WTC11 (cell line): ENCODE measurements around the gene ATXN7L2. TPM values are rescaled to one million over a fixed set of nuclear protein-coding genes. Genes with fewer than 3 reads are reported as not detected.

ENCODE experiments used
- ATAC-seq: fragments of 200-7000 bp; cut with Tn5 transposase; 2 replicates; pipeline ENCODE4 v1.10.0; 2021; ENCODE audit warnings: mild to moderate bottlenecking, moderate library complexity
- CTCF ChIA-PET: fragments of 300-600 bp; sonication (Branson Sonifier 250); formaldehyde crosslinking; loops from one replicate; lab custom pipeline; 2021; ENCODE audit warnings: antibody characterized with exemption; lab: Charles Lee
- POLR2A ChIA-PET: fragments of 350-600 bp; sonication (Branson Sonifier 250); formaldehyde crosslinking; loops from one replicate; lab custom pipeline; 2021; ENCODE audit warnings: antibody characterized with exemption; lab: Charles Lee
- DNase-seq: peaks from one replicate; pipeline ENCODE4 v3.0.0; 2021; ENCODE audit warnings: low spot score
- H3K27ac Mint-ChIP-seq: 2 replicates; pipeline ENCODE4 v1.8.0; 2021; ENCODE audit warnings: mixed read lengths
- H3K27me3 Mint-ChIP-seq: 2 replicates; pipeline ENCODE4 v1.8.0; 2021; ENCODE audit warnings: low read depth, mild to moderate bottlenecking, moderate library complexity, mixed read lengths
- H3K36me3 Mint-ChIP-seq: 2 replicates; pipeline ENCODE4 v1.8.0; 2021; ENCODE audit warnings: mixed read lengths
- H3K4me1 Mint-ChIP-seq: 2 replicates; pipeline ENCODE4 v1.8.0; 2022; ENCODE audit warnings: mixed read lengths
- H3K4me3 Mint-ChIP-seq: 2 replicates; pipeline ENCODE4 v1.8.0; 2021; ENCODE audit warnings: mild to moderate bottlenecking, moderate library complexity, mixed read lengths
- H3K9me3 Mint-ChIP-seq: 2 replicates; pipeline ENCODE4 v1.8.0; 2021; ENCODE audit warnings: mixed read lengths
- ELF4 ChIP-seq: sonication (generic); formaldehyde crosslinking; IDR thresholded peaks from 2 replicates; pipeline ENCODE4 v1.8.1; 2022; ENCODE audit warnings: low read depth, mild to moderate bottlenecking, moderate library complexity, missing genetic modification reagents
- JUN ChIP-seq: sonication (generic); formaldehyde crosslinking; IDR thresholded peaks from 2 replicates; pipeline ENCODE4 v1.8.0; 2023; ENCODE audit warnings: mild to moderate bottlenecking, missing genetic modification reagents
- MXD4 ChIP-seq: fragments of 250-450 bp; sonication (Bioruptor Pico); IDR thresholded peaks from 2 replicates; pipeline ENCODE4 v1.8.0; 2021; ENCODE audit warnings: mild to moderate bottlenecking, moderate library complexity, borderline replicate concordance
- NFYB ChIP-seq: sonication (generic); formaldehyde crosslinking; conservative IDR thresholded peaks from 2 replicates; pipeline ENCODE4 v1.8.0; 2022; ENCODE audit warnings: low read depth, missing genetic modification reagents
- NR1H2 ChIP-seq: sonication (generic); formaldehyde crosslinking; IDR thresholded peaks from 2 replicates; pipeline ENCODE4 v1.9.0; 2021; ENCODE audit warnings: mild to moderate bottlenecking, moderate library complexity, missing genetic modification reagents
- TEAD1 ChIP-seq: sonication (generic); formaldehyde crosslinking; IDR thresholded peaks from 2 replicates; pipeline ENCODE4 v1.8.0; 2022; ENCODE audit warnings: mild to moderate bottlenecking, missing genetic modification reagents
- ZNF121 ChIP-seq: sonication (generic); formaldehyde crosslinking; IDR thresholded peaks from 2 replicates; pipeline ENCODE4 v1.8.0; 2023; ENCODE audit warnings: missing genetic modification reagents
- ZNF138 ChIP-seq: sonication (generic); formaldehyde crosslinking; conservative IDR thresholded peaks from 2 replicates; pipeline ENCODE4 v1.8.1; 2022; ENCODE audit warnings: mild to moderate bottlenecking, moderate library complexity, missing genetic modification reagents
- ZNF232 ChIP-seq: sonication (generic); formaldehyde crosslinking; IDR thresholded peaks from 2 replicates; pipeline ENCODE4 v1.8.0; 2022; ENCODE audit warnings: mild to moderate bottlenecking, missing genetic modification reagents
- total RNA-seq: library from RNA; stranded (reverse); gene quantifications from 3 replicates; pipeline ENCODE4 v1.2.3, GENCODE V29; 2021
- TF ChIP-seq, protein P1 (sequence below): sonication (generic); formaldehyde crosslinking; IDR thresholded peaks from 2 replicates; pipeline ENCODE4 v1.8.1; 2023; ENCODE audit warnings: mild to moderate bottlenecking, missing genetic modification reagents, borderline replicate concordance
- TF ChIP-seq, protein P2 (sequence below): sonication (generic); formaldehyde crosslinking; IDR thresholded peaks from 2 replicates; pipeline ENCODE4 v1.8.1; 2022; ENCODE audit warnings: low read depth, mild to moderate bottlenecking, moderate library complexity, missing genetic modification reagents, borderline replicate concordance
- TF ChIP-seq, protein P3 (sequence below): sonication (generic); formaldehyde crosslinking; IDR thresholded peaks from 2 replicates; pipeline ENCODE4 v1.8.1; 2023; ENCODE audit warnings: mild to moderate bottlenecking, missing genetic modification reagents, moderate library complexity
- TF ChIP-seq, protein P4 (sequence below): sonication (generic); formaldehyde crosslinking; IDR thresholded peaks from 2 replicates; pipeline ENCODE4 v1.8.0; 2023; ENCODE audit warnings: mild to moderate bottlenecking, missing genetic modification reagents
- TF ChIP-seq, protein P5 (sequence below): sonication (generic); formaldehyde crosslinking; IDR thresholded peaks from 2 replicates; pipeline ENCODE4 v1.8.1; 2022; ENCODE audit warnings: missing genetic modification reagents, borderline replicate concordance
- TF ChIP-seq, protein P6 (sequence below): sonication (generic); formaldehyde crosslinking; IDR thresholded peaks from 2 replicates; pipeline ENCODE4 v1.8.0; 2022; ENCODE audit warnings: mild to moderate bottlenecking, missing genetic modification reagents
- TF ChIP-seq, protein P7 (sequence below): sonication (generic); formaldehyde crosslinking; IDR thresholded peaks from 2 replicates; pipeline ENCODE4 v1.8.1; 2023; ENCODE audit warnings: mild to moderate bottlenecking, missing genetic modification reagents
- TF ChIP-seq, protein P8 (sequence below): fragments of 250-450 bp; sonication (Bioruptor Pico); IDR thresholded peaks from 2 replicates; pipeline ENCODE4 v1.9.0; 2021; ENCODE audit warnings: mild to moderate bottlenecking
- TF ChIP-seq, protein P9 (sequence below): sonication (generic); formaldehyde crosslinking; IDR thresholded peaks from 2 replicates; pipeline ENCODE4 v1.8.0; 2023; ENCODE audit warnings: missing genetic modification reagents, mild to moderate bottlenecking, borderline replicate concordance

ATXN7L2 gene
- total RNA-seq, 1 experiment from 2014 or later = 11.1 TPM

DNA sequence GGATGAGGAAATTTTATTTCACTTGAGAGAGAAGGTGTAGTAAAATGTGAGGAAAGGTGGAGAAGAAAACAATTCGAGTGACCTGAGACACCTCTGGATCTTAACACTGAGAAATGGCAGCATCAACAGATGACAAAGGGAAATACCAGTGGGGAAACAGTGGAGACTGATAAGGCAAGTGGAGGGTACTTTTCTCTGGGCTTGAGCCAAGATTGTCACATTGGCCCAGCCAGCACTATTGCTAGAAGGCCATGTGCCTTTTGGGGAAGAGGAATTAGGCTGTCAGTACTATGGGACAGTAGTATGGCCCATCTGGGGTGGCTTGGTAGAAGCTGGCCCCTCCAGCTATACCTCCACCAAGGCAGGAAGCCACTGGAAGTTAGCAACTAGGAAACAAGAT lies 9.0 kb upstream of the ATXN7L2 start (continued):
- TF ChIP-seq, protein P1, sequence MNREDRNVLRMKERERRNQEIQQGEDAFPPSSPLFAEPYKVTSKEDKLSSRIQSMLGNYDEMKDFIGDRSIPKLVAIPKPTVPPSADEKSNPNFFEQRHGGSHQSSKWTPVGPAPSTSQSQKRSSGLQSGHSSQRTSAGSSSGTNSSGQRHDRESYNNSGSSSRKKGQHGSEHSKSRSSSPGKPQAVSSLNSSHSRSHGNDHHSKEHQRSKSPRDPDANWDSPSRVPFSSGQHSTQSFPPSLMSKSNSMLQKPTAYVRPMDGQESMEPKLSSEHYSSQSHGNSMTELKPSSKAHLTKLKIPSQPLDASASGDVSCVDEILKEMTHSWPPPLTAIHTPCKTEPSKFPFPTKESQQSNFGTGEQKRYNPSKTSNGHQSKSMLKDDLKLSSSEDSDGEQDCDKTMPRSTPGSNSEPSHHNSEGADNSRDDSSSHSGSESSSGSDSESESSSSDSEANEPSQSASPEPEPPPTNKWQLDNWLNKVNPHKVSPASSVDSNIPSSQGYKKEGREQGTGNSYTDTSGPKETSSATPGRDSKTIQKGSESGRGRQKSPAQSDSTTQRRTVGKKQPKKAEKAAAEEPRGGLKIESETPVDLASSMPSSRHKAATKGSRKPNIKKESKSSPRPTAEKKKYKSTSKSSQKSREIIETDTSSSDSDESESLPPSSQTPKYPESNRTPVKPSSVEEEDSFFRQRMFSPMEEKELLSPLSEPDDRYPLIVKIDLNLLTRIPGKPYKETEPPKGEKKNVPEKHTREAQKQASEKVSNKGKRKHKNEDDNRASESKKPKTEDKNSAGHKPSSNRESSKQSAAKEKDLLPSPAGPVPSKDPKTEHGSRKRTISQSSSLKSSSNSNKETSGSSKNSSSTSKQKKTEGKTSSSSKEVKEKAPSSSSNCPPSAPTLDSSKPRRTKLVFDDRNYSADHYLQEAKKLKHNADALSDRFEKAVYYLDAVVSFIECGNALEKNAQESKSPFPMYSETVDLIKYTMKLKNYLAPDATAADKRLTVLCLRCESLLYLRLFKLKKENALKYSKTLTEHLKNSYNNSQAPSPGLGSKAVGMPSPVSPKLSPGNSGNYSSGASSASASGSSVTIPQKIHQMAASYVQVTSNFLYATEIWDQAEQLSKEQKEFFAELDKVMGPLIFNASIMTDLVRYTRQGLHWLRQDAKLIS (CRISPR knock-in tag) = no peak
- TF ChIP-seq, all 79 proteins: peak for 0

DNA sequence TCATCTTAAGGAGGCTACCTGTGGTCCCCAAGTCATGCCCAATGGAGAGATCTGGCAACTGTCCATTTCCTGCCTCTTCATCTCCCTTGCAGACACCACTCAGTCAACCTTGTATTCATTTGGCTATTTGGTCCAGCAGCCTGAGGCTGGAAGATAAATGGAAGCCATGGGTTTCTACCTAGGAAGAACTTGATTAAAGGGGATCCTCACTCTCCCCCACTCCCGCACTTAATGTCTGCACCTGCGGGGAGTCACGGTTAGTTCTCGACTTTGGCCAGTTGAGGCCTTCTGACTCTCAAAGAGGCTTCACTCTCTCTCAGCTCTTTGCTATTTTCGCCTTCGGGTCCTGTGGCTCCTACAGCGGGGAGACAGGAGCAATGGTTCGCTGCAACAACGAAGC lies 8.4 kb upstream of the ATXN7L2 start:
- no peaks in the 10 kb centered on the region for H3K36me3 Mint-ChIP-seq
- TF ChIP-seq, protein P2, sequence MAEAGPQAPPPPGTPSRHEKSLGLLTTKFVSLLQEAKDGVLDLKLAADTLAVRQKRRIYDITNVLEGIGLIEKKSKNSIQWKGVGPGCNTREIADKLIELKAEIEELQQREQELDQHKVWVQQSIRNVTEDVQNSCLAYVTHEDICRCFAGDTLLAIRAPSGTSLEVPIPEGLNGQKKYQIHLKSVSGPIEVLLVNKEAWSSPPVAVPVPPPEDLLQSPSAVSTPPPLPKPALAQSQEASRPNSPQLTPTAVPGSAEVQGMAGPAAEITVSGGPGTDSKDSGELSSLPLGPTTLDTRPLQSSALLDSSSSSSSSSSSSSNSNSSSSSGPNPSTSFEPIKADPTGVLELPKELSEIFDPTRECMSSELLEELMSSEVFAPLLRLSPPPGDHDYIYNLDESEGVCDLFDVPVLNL (CRISPR knock-in tag) = no peak
- TF ChIP-seq NR1H2 (no peak), ZNF121 (CRISPR knock-in tag) (no peak), NFYB (CRISPR knock-in tag) (no peak), ZNF232 (CRISPR knock-in tag) (no peak), JUN (CRISPR knock-in tag) (no peak), TEAD1 (CRISPR knock-in tag) (no peak), ELF4 (no peak), MXD4 (no peak), ZNF138 (CRISPR knock-in tag) (no peak)
- TF ChIP-seq, protein P3, sequence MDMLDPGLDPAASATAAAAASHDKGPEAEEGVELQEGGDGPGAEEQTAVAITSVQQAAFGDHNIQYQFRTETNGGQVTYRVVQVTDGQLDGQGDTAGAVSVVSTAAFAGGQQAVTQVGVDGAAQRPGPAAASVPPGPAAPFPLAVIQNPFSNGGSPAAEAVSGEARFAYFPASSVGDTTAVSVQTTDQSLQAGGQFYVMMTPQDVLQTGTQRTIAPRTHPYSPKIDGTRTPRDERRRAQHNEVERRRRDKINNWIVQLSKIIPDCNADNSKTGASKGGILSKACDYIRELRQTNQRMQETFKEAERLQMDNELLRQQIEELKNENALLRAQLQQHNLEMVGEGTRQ = no peak
- TF ChIP-seq, protein P4, sequence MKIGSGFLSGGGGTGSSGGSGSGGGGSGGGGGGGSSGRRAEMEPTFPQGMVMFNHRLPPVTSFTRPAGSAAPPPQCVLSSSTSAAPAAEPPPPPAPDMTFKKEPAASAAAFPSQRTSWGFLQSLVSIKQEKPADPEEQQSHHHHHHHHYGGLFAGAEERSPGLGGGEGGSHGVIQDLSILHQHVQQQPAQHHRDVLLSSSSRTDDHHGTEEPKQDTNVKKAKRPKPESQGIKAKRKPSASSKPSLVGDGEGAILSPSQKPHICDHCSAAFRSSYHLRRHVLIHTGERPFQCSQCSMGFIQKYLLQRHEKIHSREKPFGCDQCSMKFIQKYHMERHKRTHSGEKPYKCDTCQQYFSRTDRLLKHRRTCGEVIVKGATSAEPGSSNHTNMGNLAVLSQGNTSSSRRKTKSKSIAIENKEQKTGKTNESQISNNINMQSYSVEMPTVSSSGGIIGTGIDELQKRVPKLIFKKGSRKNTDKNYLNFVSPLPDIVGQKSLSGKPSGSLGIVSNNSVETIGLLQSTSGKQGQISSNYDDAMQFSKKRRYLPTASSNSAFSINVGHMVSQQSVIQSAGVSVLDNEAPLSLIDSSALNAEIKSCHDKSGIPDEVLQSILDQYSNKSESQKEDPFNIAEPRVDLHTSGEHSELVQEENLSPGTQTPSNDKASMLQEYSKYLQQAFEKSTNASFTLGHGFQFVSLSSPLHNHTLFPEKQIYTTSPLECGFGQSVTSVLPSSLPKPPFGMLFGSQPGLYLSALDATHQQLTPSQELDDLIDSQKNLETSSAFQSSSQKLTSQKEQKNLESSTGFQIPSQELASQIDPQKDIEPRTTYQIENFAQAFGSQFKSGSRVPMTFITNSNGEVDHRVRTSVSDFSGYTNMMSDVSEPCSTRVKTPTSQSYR (CRISPR knock-in tag) = no peak
- TF ChIP-seq, protein P5, sequence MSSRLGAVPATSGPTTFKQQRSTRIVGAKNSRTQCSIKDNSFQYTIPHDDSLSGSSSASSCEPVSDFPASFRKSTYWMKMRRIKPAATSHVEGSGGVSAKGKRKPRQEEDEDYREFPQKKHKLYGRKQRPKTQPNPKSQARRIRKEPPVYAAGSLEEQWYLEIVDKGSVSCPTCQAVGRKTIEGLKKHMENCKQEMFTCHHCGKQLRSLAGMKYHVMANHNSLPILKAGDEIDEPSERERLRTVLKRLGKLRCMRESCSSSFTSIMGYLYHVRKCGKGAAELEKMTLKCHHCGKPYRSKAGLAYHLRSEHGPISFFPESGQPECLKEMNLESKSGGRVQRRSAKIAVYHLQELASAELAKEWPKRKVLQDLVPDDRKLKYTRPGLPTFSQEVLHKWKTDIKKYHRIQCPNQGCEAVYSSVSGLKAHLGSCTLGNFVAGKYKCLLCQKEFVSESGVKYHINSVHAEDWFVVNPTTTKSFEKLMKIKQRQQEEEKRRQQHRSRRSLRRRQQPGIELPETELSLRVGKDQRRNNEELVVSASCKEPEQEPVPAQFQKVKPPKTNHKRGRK (CRISPR knock-in tag) = no peak
- TF ChIP-seq, protein P6, sequence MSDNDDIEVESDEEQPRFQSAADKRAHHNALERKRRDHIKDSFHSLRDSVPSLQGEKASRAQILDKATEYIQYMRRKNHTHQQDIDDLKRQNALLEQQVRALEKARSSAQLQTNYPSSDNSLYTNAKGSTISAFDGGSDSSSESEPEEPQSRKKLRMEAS (CRISPR knock-in tag) = no peak
- TF ChIP-seq, protein P7, sequence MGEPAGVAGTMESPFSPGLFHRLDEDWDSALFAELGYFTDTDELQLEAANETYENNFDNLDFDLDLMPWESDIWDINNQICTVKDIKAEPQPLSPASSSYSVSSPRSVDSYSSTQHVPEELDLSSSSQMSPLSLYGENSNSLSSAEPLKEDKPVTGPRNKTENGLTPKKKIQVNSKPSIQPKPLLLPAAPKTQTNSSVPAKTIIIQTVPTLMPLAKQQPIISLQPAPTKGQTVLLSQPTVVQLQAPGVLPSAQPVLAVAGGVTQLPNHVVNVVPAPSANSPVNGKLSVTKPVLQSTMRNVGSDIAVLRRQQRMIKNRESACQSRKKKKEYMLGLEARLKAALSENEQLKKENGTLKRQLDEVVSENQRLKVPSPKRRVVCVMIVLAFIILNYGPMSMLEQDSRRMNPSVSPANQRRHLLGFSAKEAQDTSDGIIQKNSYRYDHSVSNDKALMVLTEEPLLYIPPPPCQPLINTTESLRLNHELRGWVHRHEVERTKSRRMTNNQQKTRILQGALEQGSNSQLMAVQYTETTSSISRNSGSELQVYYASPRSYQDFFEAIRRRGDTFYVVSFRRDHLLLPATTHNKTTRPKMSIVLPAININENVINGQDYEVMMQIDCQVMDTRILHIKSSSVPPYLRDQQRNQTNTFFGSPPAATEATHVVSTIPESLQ (CRISPR knock-in tag) = no peak
- TF ChIP-seq, protein P8, sequence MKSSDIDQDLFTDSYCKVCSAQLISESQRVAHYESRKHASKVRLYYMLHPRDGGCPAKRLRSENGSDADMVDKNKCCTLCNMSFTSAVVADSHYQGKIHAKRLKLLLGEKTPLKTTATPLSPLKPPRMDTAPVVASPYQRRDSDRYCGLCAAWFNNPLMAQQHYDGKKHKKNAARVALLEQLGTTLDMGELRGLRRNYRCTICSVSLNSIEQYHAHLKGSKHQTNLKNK (CRISPR knock-in tag) = no peak
- TF ChIP-seq, protein P9, sequence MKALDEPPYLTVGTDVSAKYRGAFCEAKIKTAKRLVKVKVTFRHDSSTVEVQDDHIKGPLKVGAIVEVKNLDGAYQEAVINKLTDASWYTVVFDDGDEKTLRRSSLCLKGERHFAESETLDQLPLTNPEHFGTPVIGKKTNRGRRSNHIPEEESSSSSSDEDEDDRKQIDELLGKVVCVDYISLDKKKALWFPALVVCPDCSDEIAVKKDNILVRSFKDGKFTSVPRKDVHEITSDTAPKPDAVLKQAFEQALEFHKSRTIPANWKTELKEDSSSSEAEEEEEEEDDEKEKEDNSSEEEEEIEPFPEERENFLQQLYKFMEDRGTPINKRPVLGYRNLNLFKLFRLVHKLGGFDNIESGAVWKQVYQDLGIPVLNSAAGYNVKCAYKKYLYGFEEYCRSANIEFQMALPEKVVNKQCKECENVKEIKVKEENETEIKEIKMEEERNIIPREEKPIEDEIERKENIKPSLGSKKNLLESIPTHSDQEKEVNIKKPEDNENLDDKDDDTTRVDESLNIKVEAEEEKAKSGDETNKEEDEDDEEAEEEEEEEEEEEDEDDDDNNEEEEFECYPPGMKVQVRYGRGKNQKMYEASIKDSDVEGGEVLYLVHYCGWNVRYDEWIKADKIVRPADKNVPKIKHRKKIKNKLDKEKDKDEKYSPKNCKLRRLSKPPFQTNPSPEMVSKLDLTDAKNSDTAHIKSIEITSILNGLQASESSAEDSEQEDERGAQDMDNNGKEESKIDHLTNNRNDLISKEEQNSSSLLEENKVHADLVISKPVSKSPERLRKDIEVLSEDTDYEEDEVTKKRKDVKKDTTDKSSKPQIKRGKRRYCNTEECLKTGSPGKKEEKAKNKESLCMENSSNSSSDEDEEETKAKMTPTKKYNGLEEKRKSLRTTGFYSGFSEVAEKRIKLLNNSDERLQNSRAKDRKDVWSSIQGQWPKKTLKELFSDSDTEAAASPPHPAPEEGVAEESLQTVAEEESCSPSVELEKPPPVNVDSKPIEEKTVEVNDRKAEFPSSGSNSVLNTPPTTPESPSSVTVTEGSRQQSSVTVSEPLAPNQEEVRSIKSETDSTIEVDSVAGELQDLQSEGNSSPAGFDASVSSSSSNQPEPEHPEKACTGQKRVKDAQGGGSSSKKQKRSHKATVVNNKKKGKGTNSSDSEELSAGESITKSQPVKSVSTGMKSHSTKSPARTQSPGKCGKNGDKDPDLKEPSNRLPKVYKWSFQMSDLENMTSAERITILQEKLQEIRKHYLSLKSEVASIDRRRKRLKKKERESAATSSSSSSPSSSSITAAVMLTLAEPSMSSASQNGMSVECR (CRISPR knock-in tag) = no peak

More for the DNA sequence above, 8.4 kb upstream of the ATXN7L2 start:
- Mint-ChIP-seq H3K27ac (no peak overlapping the region), H3K9me3 (no peaks in the 10 kb centered on the region), H3K27me3 (peaks cover 16% of the 10 kb centered on the region), H3K4me3 (no peak overlapping the region), H3K4me1 (no peaks in the 10 kb centered on the region; the same call in 1 of the 2 replicates)
- ChIA-PET POLR2A (no interaction called here), CTCF (no interaction called here)
- ATAC-seq (no peak), DNase-seq (no peak)
